HUES48 (cell line): ENCODE measurements around the gene CAMKV.
"Not testable (repeated sequence)": the region's sequence is repeated elsewhere in the genome, so short reads cannot be mapped to it uniquely, and the experiment has no call there.

Experiments used
- H3K27ac ChIP-seq: one replicate; pipeline ENCODE4 v1.7.0; 2013; ENCODE audit warnings: low read depth, low read length, inconsistent platforms
- H3K27me3 ChIP-seq: 2 replicates; pipeline ENCODE4 v1.6.1; 2013; ENCODE audit warnings: mild to moderate bottlenecking, low read length; ENCODE audit not compliant: control insufficient read depth, insufficient read depth
- H3K36me3 ChIP-seq: 2 replicates; pipeline ENCODE4 v1.6.1; 2013; ENCODE audit warnings: low read length; ENCODE audit not compliant: control insufficient read depth, insufficient read depth
- H3K4me1 ChIP-seq: 2 replicates; pipeline ENCODE4 v1.6.1; 2013; ENCODE audit warnings: mild to moderate bottlenecking, low read length; ENCODE audit not compliant: control insufficient read depth, insufficient read depth
- H3K4me3 ChIP-seq: 2 replicates; pipeline ENCODE4 v1.5.1; 2013; ENCODE audit warnings: mild to moderate bottlenecking, low read depth, low read length
- H3K9ac ChIP-seq: 2 replicates; pipeline ENCODE4 v1.6.1; 2013; ENCODE audit warnings: mild to moderate bottlenecking, low read depth, low read length, moderate library complexity
- H3K9me3 ChIP-seq: 2 replicates; pipeline ENCODE4 v1.6.1; 2013; ENCODE audit warnings: low read length; ENCODE audit not compliant: control insufficient read depth, insufficient read depth

CAMKV gene

DNA sequence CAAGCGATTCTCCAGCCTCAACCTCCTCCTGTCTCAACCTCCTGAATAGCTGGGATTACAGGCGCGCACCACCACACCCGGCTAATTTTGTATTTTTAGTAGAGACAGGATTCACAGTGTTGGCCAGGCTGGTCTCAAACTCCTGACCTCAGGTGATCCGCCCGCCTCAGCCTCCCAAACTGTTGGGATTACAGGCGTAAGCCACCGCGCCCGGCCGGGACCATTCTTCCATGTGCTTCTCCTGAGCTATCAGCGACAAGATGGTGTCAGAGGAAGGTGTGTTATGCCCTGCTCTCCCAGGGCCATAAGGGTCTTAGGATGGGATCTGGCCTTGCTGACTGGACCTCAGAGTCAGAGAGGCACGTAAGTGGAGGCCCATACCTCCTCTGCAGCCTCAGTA is 34.7 kb upstream of the CAMKV start:
- peaks cover 28% of the 10 kb centered on the region for H3K4me1 ChIP-seq

DNA sequence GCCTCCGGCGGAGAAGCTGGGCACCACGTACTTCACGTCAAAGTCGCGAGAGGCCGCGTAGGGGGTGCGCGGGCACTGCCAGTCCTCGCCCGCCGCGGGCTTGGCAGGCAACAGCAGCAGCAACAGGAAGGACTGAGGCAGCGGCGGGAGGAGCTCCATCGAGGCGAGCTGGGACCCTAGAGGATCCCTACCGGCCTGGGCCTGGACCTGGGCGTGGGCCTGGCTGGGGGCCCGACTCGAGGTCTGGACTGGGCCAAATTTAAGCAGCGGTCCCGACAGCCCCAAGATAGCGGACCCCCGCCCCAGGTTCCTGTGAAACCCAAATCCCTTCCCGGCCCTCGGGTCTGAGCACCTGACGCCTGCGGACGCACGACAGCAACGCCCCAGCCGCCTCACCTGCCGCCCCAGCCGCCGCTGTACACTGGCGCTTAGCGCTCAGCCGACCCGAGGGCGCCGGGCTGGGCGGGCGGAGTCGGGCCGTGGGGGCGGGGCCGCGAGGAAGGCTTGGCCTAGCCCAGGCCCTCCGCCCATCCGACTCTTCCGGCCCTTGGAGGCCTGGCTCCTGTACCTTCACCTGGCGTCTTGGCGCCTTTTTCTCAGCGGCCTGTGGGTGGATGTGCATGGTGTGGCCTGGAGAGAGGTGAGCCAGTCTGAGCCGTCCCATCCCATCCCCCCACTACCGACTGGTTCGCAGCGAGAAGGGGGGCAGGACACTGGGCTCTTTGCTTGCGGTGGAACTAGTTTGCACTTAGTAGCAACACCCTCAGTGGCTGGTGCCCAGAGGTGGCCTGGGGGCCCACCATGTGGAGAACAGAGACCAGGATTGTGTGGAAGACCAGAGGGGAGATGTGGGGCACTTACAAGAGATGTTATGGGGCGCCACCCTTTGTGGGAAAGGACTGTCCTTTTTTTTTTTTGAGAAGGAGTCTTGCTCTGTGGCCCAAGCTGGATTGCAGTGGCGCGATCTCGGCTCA is 34.0 kb upstream of the CAMKV start, which contains the start of gene MST1R:
MST1R (minus strand) TSS at position 423 of the 974 bp plus-strand sequence; CDS start at position 159, 264 bp downstream.
- no peaks in the 10 kb centered on the region for H3K9me3 ChIP-seq
- H3K4me1 ChIP-seq, result peaks cover 26% of the 10 kb centered on the region
- H3K27ac ChIP-seq, result peak within 1 kb of the TSS; percentile 60
- H3K27me3 ChIP-seq, result 0 out of 2 replicates have a peak, but pooled peaks cover 3% of the 10 kb centered on the region
- H3K9ac ChIP-seq, result no peak within 1 kb of the TSS; the same call in 1 of the 2 replicates
- peak within 1 kb of the TSS; percentile 39; the same call in 1 of the 2 replicates for H3K4me3 ChIP-seq
- H3K36me3 ChIP-seq, result no peaks in the 10 kb centered on the region

More for the DNA sequence above, 34.7 kb upstream of the CAMKV start:
- H3K27me3 ChIP-seq, result peaks cover 10% of the 10 kb centered on the region
- H3K9ac ChIP-seq, H3K36me3 ChIP-seq, H3K9me3 ChIP-seq, H3K4me3 ChIP-seq, H3K27ac ChIP-seq: not testable (repeated sequence)

DNA sequence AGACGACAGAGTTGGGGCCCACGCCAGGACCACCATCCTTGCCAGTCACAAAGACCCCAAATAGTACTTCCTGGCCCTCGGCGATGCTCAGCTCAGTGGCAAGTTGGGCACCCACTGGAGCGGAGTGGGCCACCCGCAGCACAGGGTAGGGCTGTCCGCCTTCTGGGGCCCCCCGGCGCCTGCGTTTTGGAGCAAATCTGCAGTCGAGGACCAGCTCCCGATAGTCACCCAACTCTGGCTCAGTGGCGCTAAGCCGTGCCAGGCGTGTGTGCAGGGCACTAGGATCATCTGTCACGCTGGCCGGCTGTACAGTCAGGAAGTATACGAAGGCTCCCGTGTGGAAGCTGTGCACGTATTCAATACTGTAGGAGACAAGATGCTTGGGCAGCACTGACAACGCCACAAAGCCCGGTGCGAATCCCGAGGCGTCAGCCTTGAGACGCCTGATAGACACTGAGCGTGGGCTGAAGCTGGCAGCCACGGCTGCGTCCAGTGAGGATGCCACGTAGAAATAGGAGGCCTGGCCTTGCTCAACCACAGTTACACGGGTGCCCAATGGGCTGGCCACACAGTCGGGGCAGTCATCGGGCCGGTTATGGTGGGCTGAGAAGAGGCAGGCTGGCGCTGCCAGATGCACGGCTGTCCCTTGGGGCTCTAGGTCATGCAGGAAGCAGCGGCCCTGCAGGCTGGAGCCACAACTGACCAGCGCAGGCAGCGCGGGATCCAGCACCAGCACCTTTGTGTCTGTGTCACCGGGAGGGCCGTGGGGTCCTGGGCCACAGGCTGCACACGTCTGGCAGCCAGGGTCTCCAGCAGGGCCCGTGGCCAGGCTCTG is 33.0 kb upstream of the CAMKV start:
- no peak overlapping the region for H3K27ac ChIP-seq
- no peak overlapping the region for H3K9ac ChIP-seq
- 0 out of 2 replicates have a peak, but pooled peaks cover 3% of the 10 kb centered on the region for H3K27me3 ChIP-seq
- no peaks in the 10 kb centered on the region for H3K36me3 ChIP-seq
- no peaks in the 10 kb centered on the region for H3K9me3 ChIP-seq
- no peak overlapping the region for H3K4me3 ChIP-seq
- H3K4me1 ChIP-seq, result peaks cover 19% of the 10 kb centered on the region

DNA sequence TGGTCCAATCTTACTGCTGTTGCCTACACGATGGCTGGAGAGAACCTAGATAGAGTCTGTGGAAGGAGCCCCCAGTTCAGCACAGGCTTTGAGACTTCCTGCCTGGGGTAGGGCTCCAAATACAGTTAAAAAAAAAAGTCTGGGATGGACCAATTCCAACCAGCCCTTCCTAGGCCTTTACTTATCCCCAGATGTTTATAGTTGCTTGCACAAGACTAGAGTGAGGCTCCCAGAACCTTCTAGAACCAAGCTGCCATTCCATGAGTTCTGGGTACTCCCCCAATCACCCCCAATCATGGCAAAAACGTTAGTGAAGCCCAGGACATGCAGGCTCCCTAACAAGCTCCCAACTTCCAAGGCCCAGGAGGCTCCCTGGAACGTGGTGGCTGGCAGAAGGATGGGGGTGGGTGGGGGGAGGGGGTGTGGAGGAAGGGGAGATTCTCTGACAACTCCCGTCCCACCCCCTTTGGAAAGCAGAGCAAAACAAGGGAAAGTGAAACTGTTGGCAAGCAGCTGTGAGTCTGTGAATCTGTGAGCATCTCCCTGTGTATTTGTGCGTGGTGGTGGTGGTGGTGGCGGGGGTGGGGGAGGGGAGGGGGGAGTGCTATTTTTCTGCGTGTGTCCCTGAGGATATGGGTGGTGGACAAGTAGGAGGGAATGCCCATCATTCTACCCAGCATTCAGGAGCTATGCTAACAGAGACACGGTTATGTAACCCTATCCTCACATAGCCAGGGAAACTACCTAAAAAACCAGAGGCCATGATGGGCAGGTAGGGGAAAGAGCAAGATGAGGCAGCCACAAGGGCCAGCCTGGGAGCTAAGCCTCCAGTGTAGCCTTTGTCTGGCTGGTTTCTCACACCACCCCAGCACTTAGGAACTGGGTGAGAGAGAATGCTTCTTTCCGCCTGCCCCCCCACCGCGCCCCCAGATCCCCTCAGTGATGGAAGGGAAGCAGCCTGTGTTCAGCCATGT is 31.9 kb upstream of the CAMKV start:
- H3K27ac ChIP-seq, result no peak overlapping the region
- no peaks in the 10 kb centered on the region for H3K36me3 ChIP-seq
- 0 out of 2 replicates have a peak, but pooled peaks cover 3% of the 10 kb centered on the region for H3K27me3 ChIP-seq
- H3K9me3 ChIP-seq, result no peaks in the 10 kb centered on the region
- H3K4me1 ChIP-seq, result peaks cover 19% of the 10 kb centered on the region
- no peak overlapping the region for H3K4me3 ChIP-seq
- no peak overlapping the region for H3K9ac ChIP-seq

DNA sequence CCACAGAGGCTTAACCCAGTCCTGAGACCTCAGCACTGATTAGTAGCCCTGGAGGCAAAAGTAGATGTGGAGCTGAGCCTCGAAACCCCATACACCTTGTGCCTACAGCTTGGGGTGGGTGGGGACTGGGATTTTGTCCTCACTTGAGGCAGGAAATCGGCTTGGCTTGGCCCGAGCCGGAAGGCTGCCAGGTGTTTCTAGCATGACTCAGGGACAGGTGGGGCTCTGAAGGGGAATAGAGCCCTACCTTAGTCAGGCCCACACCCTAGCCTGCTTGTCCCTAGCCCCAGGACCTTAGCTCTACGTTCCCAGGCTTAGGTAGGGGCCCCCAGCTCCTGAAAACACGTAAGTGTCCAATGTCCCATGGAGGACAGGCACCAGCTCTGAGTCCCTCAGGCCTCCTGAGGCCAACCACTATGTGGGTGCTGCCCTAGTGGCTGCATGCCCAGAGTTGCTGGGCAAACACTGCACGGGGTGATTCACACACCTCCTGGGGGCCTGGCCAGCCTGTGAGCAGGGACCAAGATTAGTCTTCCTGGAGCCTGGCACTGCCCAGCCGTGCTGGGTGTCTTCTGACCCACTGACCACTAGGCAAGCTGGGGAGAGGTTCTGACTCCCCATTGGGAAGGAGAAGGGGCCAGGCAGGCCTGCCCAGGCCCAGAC is 30.9 kb upstream of the CAMKV start:
- no peaks in the 10 kb centered on the region for H3K36me3 ChIP-seq
- H3K4me3 ChIP-seq, result no peak overlapping the region
- H3K4me1 ChIP-seq, result peaks cover 10% of the 10 kb centered on the region; the same call in 1 of the 2 replicates
- H3K9me3 ChIP-seq, result no peaks in the 10 kb centered on the region
- H3K27ac ChIP-seq, result no peak overlapping the region
- no peak overlapping the region for H3K9ac ChIP-seq
- H3K27me3 ChIP-seq, result 0 out of 2 replicates have a peak, but pooled peaks cover 3% of the 10 kb centered on the region

DNA sequence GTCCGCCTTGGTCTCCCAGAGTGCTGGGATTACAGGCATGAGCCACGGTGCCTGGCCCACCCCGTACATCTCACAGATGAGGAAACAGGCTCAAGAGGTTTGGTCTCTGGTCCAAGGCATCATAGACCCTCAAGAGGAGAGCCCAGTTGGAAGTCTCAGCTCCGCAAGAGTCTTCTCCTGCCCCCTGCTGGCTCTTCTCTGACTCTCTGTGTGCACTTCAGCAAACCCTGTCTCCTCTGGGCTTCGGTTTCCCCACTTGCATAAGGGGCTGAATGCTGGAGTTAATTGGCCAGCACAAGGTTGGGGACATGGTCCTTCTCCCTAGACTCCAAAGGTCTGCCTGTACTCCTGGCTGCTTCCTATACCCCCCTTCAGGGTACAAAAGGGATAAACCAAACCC is 30.1 kb upstream of the CAMKV start:
- 0 out of 2 replicates have a peak, but pooled peaks cover 3% of the 10 kb centered on the region for H3K27me3 ChIP-seq
- H3K36me3 ChIP-seq, result no peaks in the 10 kb centered on the region
- H3K4me1 ChIP-seq, result peaks cover 9% of the 10 kb centered on the region; the same call in 1 of the 2 replicates
- no peak overlapping the region for H3K4me3 ChIP-seq
- H3K27ac ChIP-seq, result no peak overlapping the region
- H3K9me3 ChIP-seq, result no peaks in the 10 kb centered on the region
- H3K9ac ChIP-seq, result no peak overlapping the region

DNA sequence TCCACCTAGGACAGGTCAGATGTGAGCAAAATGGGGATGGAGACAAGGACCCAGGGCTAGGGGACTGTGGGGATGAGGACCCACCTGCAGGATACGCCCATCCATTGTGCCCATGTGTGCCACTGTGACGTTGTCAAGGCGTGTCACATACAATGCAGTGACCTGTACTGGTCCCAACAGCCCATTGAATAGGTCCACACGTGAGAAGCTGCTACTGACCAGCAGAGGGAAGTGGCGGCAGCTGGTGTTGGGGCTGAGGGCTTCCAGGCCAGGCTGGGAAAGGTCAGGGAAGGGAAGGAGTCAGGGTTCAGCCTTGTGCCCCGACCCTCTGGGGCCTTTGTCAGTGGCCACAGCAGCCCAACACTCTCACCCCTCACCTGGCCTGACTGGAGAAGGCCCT is 29.3 kb upstream of the CAMKV start:
- H3K27me3 ChIP-seq, result 0 out of 2 replicates have a peak, but pooled peaks cover 3% of the 10 kb centered on the region
- H3K36me3 ChIP-seq, result no peaks in the 10 kb centered on the region
- H3K9me3 ChIP-seq, result no peaks in the 10 kb centered on the region
- H3K4me1 ChIP-seq, result peaks cover 7% of the 10 kb centered on the region; the same call in 1 of the 2 replicates
- no peak overlapping the region for H3K4me3 ChIP-seq
- no peak overlapping the region for H3K9ac ChIP-seq
- no peak overlapping the region for H3K27ac ChIP-seq

DNA sequence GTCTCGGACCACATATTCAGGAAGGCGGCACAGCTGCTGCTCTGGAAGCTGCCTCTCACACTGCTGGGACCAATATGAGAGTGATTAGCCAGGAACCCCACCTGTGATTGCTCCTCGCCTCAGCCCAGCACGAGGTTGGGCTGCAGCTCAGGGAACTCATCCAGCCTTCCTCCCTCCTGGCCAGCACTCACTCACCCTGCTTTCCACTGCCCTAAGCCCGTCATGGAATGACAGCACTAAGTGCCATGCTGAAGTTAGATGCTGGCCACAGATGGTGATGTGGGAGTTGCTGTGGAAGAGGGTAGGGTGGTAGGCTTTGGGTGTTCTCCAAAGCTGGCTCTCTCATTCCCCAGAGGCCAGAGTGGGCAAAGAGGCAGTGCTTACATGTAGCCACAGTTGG is 26.6 kb upstream of the CAMKV start:
- Histone ChIP-seq H3K9me3 (no peaks in the 10 kb centered on the region), H3K27me3 (no peaks in the 10 kb centered on the region), H3K36me3 (no peaks in the 10 kb centered on the region), H3K4me3 (no peak overlapping the region), H3K4me1 (no peaks in the 10 kb centered on the region), H3K27ac (no peak overlapping the region), H3K9ac (no peak overlapping the region)

DNA sequence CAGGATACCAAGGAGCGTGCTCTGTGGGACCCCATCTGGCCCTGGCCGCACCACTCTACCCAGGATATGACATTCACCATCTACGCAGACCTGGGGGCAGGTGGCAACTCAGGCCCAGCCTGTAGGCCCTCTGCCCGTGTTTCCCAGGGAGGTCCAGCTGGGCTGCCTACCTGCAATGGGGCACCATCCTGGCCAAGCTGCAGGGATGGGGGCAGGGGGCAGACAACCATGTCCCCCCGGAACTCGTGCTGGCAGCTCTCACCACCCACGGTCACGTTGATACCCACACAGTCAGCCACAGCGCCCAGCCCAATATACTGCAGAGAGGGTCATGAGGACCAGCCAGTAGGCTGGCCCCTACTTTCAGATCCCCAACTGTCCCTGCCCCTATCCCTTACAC is 26.1 kb upstream of the CAMKV start:
- Histone ChIP-seq H3K4me1 (no peaks in the 10 kb centered on the region), H3K4me3 (no peak overlapping the region), H3K27me3 (no peaks in the 10 kb centered on the region), H3K36me3 (no peaks in the 10 kb centered on the region), H3K9me3 (no peaks in the 10 kb centered on the region), H3K9ac (no peak overlapping the region), H3K27ac (no peak overlapping the region)
